SU-DHL-6 (cell line): ENCODE measurements around the gene SLC43A3.

Experiments
- CTCF ChIP-seq: fragments of 200-600 bp; sonication (generic); IDR thresholded peaks from one replicate; pipeline ENCODE4 v1.5.1; 2017; ENCODE audit warnings: antibody characterized with exemption, mild to moderate bottlenecking, low read length, moderate library complexity; ENCODE audit not compliant: insufficient read depth, poor library complexity, severe bottlenecking
- EZH2phosphoT487 ChIP-seq: fragments of 200-600 bp; sonication (generic), shearing (Covaris generic); conservative IDR thresholded peaks from 2 replicates; pipeline ENCODE4 v1.6.1; 2018; ENCODE audit warnings: mild to moderate bottlenecking, antibody characterized with exemption, low read length, moderate library complexity, mixed read lengths

- TF ChIP-seq CTCF (no peak), EZH2phosphoT487 (no peak)
Observed at GRCh38 chr11:57364851-57365660, 61.9 kb downstream of the SLC43A3 start.
